Smooth muscle cell (in vitro differentiated cells): ENCODE measurements around the gene ARHGAP29. TPM values are rescaled to one million over a fixed set of nuclear protein-coding genes. Genes with fewer than 3 reads are reported as not detected.

Experiments used
- DNase-seq: peaks from one replicate; lab custom pipeline; 2025; ENCODE audit not compliant: unreplicated experiment; lab: John Stamatoyannopoulos, UW
- H2AFZ ChIP-seq: fragments of 200-600 bp; sonication (generic); 2 replicates; pipeline ENCODE4 v1.6.0; 2016; ENCODE audit warnings: antibody characterized with exemption, low read depth, mild to moderate bottlenecking
- H3F3A ChIP-seq: fragments of 200-600 bp; sonication (generic); 2 replicates; pipeline ENCODE4 v1.6.0; 2017; ENCODE audit warnings: antibody characterized with exemption, low read depth
- H3K27ac ChIP-seq: fragments of 200-600 bp; sonication (generic); 2 replicates; pipeline ENCODE4 v1.5.1; 2016; ENCODE audit warnings: low read depth, mild to moderate bottlenecking
- H3K27me3 ChIP-seq: fragments of 200-600 bp; sonication (generic); 2 replicates; pipeline ENCODE4 v1.6.1; 2016; ENCODE audit warnings: low read depth, mild to moderate bottlenecking
- H3K36me3 ChIP-seq: fragments of 200-600 bp; sonication (generic); 2 replicates; pipeline ENCODE4 v1.5.1; 2016; ENCODE audit warnings: low read depth
- H3K4me1 ChIP-seq: fragments of 200-600 bp; sonication (generic); 2 replicates; pipeline ENCODE4 v1.5.1; 2016; ENCODE audit warnings: low read depth
- H3K4me2 ChIP-seq: fragments of 200-600 bp; sonication (generic); 2 replicates; pipeline ENCODE4 v1.6.0; 2016; ENCODE audit warnings: mild to moderate bottlenecking
- H3K4me3 ChIP-seq: fragments of 200-600 bp; sonication (generic); 2 replicates; pipeline ENCODE4 v1.5.1; 2016; ENCODE audit warnings: mild to moderate bottlenecking
- H3K79me2 ChIP-seq: fragments of 200-600 bp; sonication (generic); 2 replicates; pipeline ENCODE4 v1.6.0; 2016; ENCODE audit warnings: low read depth, mild to moderate bottlenecking
- H3K9ac ChIP-seq: fragments of 200-600 bp; sonication (generic); 2 replicates; pipeline ENCODE4 v1.6.0; 2016; ENCODE audit warnings: low read depth
- H3K9me3 ChIP-seq: fragments of 200-600 bp; sonication (generic); replicated peaks from 2 replicates; pipeline ENCODE4 v1.5.1; 2016; ENCODE audit warnings: low read depth
- H4K20me1 ChIP-seq: fragments of 200-600 bp; sonication (generic); 2 replicates; pipeline ENCODE4 v1.6.0; 2016; ENCODE audit warnings: low read depth
- WGBS: methylation state at CpG from one replicate; pipeline ENCODE4 v1.1.7; 2016; ENCODE audit warnings: low lambda C conversion rate; 5-methylcytosine and 5-hydroxymethylcytosine counted together
- polyA plus RNA-seq: library from polyadenylated mRNA; unstranded; fragments of >200 nt; fragmentation: Nextera tagmentation; extraction: Ambion mirVana; gene quantifications from 2 replicates; pipeline ENCODE4 v1.2.1, GENCODE V29; 2016
- total RNA-seq: library from RNA; depleted of rRNA; stranded (reverse); fragments of >200 nt; gene quantifications from 2 replicates; pipeline ENCODE4 v1.2.3, GENCODE V29; 2014
- TF ChIP-seq, protein P1 (sequence below): fragments of 200-600 bp; sonication (generic); IDR thresholded peaks from 2 replicates; pipeline ENCODE4 v1.5.1; 2017; ENCODE audit warnings: borderline replicate concordance, mild to moderate bottlenecking, antibody characterized with exemption; ENCODE audit not compliant: insufficient read depth, poor library complexity, severe bottlenecking

Gene ARHGAP29
- total and polyA plus RNA-seq, 2 experiments from 2014 or later: 8.0 to 39.9 TPM

GRCh38 chr1:94126651-94127050, 110.7 kb downstream of the ARHGAP29 start:
- Histone ChIP-seq H3K27me3 (no peaks in the 10 kb centered on the region), H3K4me1 (peaks cover under 1% of the 10 kb centered on the region), H2AFZ (no peak overlapping the region), H3K79me2 (no peaks in the 10 kb centered on the region), H3K9me3 (no peaks in the 10 kb centered on the region), H4K20me1 (no peaks in the 10 kb centered on the region), H3K36me3 (no peaks in the 10 kb centered on the region), H3K9ac (no peak overlapping the region), H3K4me2 (no peak overlapping the region), H3K4me3 (no peak overlapping the region), H3K27ac (no peak overlapping the region), H3F3A (peaks cover 3% of the 10 kb centered on the region)
- WGBS: 93% methylated on average over 3 of the region's 3 CpGs
- DNase-seq: no peak
- TF ChIP-seq, protein P1, sequence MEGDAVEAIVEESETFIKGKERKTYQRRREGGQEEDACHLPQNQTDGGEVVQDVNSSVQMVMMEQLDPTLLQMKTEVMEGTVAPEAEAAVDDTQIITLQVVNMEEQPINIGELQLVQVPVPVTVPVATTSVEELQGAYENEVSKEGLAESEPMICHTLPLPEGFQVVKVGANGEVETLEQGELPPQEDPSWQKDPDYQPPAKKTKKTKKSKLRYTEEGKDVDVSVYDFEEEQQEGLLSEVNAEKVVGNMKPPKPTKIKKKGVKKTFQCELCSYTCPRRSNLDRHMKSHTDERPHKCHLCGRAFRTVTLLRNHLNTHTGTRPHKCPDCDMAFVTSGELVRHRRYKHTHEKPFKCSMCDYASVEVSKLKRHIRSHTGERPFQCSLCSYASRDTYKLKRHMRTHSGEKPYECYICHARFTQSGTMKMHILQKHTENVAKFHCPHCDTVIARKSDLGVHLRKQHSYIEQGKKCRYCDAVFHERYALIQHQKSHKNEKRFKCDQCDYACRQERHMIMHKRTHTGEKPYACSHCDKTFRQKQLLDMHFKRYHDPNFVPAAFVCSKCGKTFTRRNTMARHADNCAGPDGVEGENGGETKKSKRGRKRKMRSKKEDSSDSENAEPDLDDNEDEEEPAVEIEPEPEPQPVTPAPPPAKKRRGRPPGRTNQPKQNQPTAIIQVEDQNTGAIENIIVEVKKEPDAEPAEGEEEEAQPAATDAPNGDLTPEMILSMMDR: no peak

- Histone ChIP-seq H3F3A (peaks cover 9% of the 10 kb centered on the region), H2AFZ (no peak overlapping the region), H3K36me3 (no peaks in the 10 kb centered on the region), H3K4me1 (peaks cover 9% of the 10 kb centered on the region), H3K27me3 (no peaks in the 10 kb centered on the region), H3K79me2 (no peaks in the 10 kb centered on the region), H3K4me2 (no peak overlapping the region), H3K27ac (no peak overlapping the region), H3K9ac (no peak overlapping the region), H3K4me3 (no peak overlapping the region), H4K20me1 (no peaks in the 10 kb centered on the region), H3K9me3 (no peaks in the 10 kb centered on the region)
- no peak for DNase-seq
- TF ChIP-seq, protein P1: no peak
- 52% methylated on average over 6 of the region's 6 CpGs for WGBS
Measured at GRCh38 chr1:94125551-94126514, 111.6 kb downstream of the ARHGAP29 start.

GRCh38 chr1:94124538-94124937, 112.8 kb downstream of the ARHGAP29 start:
- H3K9ac ChIP-seq: no peak overlapping the region
- no peak for DNase-seq
- no peak overlapping the region for H2AFZ ChIP-seq
- no peaks in the 10 kb centered on the region for H3K9me3 ChIP-seq
- H3K4me2 ChIP-seq: no peak overlapping the region
- no peaks in the 10 kb centered on the region for H3K36me3 ChIP-seq
- no peaks in the 10 kb centered on the region for H3K79me2 ChIP-seq
- WGBS: 94% methylated on average over 1 of the region's 1 CpG
- no peak overlapping the region for H3K27ac ChIP-seq
- H3K4me1 ChIP-seq: peaks cover 22% of the 10 kb centered on the region
- no peaks in the 10 kb centered on the region for H4K20me1 ChIP-seq
- TF ChIP-seq, protein P1: no peak
- no peak overlapping the region for H3K4me3 ChIP-seq
- no peaks in the 10 kb centered on the region for H3K27me3 ChIP-seq
- peaks cover 9% of the 10 kb centered on the region for H3F3A ChIP-seq
